ENCODE data around the gene XPR1.
A peak's percentile ranks its signal among the peaks of the same experiment; 100 is the strongest.

The XPR1 gene

DNA sequence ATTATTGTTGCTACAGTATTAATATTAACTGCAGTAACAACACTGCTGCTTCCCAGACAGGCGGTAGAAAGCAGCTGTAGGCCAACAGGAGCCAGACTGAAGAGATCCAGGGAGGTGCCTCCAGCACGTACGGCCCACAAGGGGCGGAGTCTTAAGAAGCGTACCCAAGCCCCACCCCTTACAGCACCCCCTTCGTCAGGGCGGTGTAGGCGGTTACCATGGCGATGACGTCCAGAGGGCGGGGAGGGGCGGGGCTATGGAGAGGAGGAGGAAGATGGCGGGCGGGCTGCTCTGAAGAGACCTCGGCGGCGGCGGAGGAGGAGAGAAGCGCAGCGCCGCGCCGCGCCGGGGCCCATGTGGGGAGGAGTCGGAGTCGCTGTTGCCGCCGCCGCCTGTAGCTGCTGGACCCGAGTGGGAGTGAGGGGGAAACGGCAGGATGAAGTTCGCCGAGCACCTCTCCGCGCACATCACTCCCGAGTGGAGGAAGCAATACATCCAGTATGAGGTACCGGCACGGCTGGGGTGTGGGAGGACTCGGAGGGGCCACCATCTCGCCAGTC is at the start of gene XPR1:
Gene XPR1, plus strand, starts transcription at position 257 of the 560 bp plus-strand sequence. Its CDS starts 180 bp downstream, at position 437.
- peak; percentile 92 to 97 (median 95) for DNase-seq

DNA sequence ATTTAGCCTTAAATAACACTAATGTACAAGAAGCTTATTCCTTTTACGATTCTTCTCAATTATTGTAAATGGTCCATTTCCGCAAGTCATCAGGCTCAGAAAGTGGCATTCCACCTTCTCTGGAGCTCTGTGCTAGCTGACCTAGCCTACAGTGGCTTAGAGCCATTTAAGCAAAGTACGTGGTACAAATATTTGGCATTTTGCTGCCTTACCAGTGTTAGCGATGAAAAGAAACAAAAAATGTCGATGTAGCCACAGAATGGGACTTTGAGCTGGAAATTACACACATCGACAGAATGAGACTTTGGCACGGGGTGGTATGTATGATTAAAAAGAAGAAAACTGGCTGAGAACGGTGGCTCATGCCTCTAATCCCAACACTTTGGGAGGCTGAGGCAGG is 47.0 kb upstream of the XPR1 start:
- DNase-seq: no peak

DNA sequence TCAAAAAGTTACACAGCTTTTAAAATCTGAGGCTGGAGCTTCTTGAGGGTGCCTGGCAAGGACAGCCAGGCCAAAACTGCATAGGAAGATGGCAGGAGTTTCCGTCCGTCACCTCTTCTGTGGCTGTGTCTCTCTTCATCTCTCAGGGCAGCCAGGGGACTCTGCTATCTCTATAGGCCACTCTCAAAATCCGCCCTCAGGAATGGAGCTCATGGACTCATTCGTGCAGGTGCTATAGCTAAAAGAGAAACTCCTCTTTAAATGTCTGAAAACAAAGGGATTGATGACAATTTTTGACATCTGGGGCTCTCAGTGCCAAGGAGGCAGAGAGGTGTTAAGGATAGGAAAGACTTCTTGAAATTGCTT is 45.8 kb upstream of the XPR1 start:
- DNase-seq: no peak

DNA sequence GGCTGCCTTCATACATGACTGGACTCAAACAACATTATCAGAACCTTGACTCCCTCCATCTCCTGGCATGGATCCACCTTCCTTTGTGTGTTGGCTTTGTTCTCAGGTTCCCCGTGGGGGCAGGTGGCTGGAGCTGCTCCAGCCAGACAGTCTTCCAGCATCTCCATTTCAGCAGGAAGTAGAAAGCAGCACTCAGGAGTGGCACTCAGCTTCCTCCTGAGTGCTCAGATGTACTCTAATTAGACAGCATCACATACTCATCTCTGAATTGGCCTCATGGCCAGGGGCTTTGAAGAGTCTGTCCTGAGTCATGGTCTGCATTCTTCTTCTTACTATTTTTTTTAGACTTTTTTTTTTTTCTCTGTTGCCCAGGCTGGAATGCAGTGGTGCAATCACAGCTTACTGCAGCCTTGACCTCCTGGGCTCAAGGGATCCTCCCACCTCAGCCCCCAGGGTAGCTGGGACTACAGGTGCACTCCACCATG is 45.1 kb upstream of the XPR1 start:
- no peak for DNase-seq

DNA sequence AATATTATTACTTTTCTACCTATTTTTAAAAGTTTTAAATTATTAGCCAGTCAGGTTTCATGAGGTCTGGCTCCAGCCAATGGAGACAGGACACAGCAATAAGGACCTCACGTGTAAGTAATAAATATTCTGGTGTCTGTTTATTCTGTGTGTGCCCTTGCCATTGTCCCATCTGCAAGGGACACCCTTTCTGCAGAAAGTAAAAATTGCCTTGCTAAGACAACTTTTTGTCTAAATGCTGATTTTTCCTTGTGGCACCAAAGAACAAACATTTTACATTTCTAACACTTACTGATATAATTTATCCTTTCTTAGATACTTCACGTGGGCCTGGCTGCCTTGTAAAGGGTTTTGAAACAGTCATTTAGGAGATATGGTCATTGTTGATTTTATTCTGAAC is 43.7 kb upstream of the XPR1 start:
- DNase-seq: no peak

DNA sequence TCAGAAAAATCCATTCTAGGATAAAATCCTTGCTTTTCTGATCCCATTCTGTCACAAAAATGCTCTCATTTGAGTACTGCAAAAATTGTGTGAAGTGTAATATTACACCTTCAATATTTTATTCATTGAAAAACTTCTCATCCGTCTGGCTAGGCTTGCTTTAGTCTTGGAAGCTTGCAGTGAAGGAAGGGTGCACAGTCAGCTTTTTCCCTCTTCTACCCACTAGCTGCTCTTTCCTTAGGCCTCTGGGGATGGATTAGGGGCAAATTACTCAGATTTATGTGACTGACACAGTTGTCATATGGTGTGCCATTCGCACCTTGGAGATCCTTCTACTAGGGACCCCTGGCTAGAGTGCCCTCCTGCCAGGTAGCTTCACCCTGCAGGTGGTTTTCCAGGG is 40.9 kb upstream of the XPR1 start:
- no peak for DNase-seq

DNA sequence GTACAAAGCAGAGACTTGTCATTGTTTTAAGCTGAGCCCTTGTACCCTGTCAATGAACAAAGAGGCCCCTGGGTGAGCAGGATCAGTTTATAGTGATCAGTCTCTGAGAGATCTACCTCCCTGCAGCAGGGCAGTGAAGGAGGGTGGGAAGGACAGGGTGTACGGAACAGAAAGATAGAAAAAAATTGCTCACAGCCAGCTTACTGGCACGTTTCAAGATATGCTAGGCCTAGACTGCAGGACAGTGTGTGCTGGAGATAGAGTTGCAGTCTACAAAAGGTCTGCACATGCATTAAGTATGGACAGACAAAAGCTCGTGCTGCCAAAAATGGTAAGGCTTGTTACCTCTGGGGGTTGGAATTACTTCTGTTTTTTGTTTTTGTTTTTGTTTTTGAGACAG is 38.4 kb upstream of the XPR1 start:
- DNase-seq: no peak

DNA sequence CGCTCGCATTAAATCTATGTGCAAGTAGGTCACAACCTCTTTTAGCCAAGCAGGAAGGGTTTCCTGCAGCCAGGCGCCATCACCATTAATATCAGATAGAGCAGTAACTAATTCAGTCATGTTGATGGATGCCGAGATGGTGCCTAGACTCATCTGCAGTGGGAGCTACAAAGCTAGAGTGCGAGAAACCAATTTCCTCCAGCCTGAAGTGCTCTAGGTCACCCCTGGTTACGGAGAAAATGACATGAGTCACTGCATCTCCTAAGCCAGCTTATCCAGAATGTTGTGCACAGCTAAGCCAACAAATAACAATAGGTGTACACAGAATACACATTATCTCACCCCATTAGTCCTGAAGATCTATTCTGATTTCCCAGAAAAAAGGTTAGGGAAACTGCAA is 37.1 kb upstream of the XPR1 start:
- no peak for DNase-seq

DNA sequence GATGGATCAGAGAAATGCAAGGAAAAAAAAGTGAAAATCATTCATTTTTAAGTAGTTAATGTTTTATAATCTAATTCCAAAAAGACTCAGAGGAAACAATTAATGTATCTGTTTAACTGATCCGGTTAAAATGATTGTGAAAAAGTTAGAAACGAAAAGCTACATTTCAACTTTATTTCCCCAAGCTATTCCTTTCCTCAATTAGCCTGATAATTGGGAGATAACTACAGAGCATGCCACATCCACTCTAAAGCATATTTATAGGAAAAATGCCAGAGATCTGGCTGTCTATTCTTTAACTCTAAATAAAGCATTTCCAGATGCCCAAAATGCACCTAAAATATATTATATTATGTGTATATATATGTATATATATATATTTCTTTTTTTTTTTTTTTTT is 35.9 kb upstream of the XPR1 start:
- DNase-seq: no peak

DNA sequence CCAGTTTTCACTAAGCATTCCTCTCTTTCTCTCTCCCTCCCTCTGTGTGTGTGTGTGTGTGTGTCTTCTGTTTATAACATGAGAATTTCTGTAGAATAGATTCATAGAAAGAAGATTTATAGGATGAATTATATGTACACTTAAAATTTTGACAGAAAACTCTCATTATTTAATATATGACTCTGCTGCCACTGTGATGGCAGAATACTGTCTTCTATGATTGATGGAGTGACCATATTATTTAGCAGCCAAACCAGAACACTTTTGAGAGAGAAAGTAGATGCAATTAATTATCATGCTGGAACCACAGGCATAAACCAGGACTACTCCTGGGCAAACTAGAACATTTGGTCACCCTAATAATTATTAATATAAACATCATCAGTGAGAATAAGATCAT is 34.3 kb upstream of the XPR1 start:
- no peak for DNase-seq

DNA sequence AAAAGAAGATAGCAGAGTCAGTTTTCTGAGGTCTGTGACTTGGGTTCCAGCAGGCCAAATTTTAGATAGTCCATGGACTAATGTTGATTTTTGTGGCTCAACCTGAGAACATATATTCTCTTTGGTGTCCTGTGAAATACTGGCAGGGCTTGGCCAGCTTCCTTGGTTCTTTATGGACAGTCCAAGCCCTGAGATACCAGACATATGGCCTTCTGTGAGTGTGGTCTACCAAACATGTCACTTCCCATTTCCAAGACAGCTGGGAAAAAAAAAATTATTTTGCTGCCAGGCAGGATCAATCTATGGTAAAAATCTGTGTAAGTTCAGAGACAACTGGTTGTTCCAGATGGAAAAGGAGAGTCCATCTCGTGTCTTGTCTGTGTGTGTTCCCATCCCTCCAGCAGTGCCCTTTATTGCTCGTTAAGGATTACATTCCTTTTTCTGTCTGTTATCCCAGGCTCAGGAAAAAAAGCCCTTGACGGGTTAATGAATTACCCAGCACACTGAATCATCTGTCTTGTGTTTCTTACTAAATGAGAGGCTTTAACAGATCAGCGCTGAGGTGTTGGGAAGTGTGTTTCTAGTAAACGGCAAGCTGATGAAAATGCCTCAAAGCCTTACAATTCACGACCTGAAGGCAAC is 33.4 kb upstream of the XPR1 start:
- no peak for DNase-seq

DNA sequence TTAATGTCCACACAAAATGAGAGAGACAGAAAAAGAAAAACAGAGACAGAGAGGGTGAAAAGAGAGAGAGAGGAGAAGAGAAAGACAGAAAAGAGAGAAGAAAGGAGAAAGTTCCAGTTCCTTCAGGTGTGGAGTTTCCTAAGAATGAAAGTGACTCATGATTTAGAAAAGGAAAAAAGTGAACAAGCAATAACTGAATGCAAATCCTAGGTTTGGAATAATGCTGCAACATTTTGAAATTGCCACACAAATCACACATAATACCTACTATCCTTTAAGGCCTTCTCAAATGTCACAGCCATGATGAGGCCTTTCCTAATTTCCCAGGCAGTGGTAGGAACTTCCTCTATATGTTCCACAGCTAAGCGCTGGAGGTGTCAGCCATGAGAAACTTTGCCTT is 31.5 kb upstream of the XPR1 start:
- DNase-seq: no peak

DNA sequence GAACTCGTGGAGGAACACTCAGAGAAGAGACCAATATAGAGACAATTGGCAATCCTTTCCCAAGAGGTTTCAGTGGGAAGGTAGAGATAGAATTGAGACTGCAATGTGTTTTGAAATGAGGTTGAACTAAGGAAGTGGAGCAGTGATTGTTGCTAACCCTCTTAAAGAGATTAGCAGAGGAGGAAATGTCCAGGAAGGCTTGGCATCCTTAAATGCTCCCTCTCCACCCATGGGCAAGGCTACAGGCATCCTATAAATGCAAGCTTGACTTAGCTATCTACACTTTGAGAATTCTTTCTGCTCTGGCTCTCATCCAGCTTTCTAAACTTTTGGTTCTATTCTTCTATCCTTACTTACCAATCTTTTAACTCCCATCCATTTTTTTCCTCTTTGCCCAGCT is 30.3 kb upstream of the XPR1 start:
- no peak for DNase-seq

DNA sequence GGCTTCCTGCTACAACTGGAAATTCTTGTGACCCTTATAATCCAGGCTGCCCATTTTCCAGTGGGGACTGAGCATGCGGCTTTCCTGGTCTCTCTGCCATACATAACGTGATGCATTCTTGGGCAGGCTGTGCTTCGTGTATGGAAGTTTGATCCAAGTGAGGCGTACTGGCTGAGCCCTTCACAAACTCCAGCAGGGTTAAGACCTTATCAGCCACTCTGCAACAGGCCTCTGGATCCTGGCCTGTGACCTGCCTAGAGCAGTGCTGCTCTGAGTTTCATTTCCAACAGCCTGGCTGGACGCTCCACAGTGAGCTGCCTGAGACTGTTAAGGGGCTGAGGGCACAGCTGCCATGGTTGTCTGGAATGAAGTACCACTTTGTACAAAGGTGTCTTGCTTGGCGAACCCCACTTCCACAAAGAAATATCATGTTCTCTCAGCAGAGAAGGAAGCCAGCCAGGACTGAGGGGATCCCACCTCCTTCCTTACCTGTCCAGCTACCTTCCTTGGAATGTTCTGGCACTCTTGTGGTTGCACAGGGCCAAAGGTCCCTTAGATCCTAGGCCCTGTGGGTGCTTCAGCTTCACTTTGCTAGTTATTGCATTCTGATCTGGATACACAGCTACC is 28.5 kb upstream of the XPR1 start:
- DNase-seq: no peak

DNA sequence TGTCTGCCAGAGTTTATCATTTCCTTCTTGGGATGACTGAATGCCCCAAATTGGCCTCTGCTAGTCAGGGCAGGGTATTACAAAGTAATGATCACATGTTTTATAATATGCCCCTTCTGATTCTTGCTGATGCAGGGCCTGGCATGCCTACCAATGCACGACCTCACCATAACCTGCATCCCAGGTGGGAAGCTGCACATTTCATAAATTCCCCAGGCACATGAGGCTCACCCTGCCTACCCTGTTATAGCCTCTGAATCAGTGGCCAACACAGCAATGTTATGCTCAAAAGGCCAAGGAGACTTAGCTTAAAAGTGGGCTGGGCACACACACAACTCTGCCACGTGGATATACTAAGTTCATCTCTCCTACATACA is 28.0 kb upstream of the XPR1 start:
- no peak for DNase-seq

DNA sequence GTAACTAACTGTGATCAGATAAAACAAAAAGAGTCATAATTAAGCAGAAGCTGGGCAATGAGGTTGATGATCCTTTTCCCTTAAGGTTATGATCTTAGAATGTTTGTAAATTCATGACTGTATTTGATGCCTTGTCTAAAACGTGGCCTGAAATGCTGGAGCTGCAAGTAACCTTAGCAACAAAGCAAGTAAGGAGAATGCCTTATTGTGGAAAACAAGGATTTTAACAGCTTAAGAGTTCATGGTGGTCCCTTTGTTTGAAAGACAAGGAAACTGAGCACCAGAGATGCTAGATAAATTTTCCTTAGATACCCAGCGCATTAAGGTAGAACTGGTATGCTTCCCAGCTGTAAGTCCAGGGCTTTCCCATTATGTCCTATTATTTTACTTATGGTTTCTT is 25.7 kb upstream of the XPR1 start:
- DNase-seq: no peak

DNA sequence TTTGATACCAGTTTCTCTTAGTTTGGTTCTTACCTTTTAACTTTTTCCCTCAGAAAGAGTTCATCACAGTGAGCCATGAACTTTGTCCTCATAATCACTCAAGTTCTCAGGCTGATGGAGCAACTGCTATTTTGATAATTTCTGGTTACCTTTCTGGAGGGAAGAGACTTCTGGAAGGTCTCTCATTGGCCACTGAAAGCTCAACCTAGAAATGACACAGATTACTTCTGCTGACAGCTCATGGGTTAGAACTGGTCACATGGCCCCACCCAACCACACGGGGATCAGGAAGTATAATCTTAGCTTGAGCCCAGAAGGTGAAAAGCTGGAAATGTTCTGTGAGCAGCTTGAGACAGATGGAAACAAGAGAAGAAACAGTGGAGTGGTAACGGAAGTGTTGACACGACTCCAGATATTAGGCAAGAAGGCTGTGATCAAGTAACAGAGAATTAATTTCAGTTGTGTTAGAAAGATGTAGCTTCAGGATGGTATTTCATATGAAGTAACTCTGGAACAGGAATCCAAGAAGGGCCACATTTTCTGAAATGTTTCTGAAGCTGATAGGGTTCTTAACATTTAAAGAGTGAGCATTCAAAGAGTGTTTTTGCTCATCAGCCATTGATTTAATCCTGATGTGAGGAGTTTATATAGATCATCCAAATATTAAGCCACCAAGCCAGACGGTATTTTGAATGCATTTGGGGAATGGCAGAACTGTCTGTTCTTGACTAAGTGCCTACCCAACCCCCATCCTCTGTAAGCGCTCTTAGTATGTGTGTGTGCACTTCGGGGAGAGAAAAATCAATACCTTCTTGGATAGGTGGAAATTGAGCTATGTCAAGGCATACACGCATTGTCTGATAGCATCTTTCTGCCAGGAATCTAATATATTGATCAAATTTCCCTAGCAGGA is 21.9 kb upstream of the XPR1 start:
- no peak for DNase-seq

DNA sequence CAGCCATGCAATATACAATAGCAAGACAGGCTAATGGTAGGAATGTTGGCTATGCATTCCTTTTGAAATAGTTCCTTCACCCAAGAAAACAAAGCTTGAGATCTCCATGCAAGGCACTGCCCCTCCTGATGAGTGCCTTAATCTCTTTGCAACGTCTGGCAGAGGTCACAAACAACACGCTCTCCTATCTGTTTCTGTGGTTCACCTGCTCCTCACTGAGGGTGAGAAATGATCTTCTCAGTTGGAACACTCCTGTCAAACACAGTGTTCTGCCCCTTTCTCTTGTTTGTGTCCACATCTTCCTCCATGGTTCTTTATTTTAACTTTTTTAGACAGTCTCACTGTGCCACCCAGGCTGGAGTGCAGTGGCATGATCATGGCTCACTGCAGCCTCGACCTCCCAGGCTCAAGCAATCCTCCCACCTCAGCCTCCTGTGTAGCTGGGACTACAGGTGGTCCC is 21.2 kb upstream of the XPR1 start:
- no peak for DNase-seq

DNA sequence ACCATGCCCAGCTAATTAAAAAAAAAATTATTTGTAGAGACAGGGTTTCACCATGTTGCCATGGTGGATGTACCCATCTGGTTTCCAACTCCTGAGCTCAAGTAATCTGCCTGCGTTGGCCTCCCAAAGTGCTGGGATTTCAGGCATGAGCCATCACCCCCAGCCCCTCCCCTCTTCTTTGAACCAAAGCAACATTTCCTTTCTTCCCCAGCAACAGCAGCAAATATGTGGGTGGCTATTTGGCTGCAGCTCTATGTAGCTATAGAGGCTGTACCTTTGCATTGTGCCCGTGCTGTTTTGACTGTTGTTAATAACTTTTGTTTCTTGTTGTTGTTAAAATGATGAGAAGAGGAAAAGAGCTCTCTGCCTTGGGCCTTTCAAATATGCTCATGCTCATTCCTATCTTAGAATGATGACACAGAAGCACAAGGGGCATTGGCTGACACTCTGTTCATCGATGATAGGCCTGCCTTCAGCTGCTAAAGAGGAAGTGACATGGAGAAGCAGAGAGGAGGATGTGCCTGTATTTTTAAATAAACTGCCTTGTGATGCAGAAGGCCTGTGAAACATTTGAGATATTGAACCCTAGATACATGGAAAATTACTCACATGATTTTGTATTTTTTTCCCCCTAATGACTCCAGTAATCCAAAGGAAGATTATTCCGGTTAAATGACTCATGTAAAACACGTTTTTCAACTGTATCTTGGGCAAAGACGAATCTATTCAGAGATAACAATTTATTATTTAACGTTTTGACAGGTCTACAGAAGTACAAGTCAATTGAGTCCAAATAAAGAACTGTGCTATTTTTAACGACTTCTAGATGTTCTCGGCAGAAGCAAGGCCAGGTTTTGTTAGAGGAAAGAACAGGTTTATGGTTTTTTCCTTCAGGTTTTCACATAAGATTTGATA is 20.5 kb upstream of the XPR1 start:
- DNase-seq: no peak

DNA sequence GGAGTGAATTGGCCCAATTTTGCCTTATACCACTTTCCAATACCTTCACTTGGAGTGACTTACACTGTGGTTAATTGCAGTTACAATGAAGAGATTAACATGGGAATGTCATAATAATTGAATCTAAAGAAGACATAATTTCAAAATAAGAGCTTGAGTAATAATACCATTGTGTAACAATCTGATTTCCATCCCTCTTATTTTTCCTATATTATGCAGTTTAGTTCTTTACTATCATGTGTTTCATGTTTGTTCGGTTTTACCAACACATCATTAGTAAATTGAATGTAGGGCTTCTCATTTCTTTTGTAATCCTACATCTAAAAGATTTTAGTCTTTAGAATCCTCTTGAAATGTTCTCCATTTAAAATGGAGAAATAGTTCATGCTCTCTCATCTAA is 19.2 kb upstream of the XPR1 start:
- DNase-seq: no peak

DNA sequence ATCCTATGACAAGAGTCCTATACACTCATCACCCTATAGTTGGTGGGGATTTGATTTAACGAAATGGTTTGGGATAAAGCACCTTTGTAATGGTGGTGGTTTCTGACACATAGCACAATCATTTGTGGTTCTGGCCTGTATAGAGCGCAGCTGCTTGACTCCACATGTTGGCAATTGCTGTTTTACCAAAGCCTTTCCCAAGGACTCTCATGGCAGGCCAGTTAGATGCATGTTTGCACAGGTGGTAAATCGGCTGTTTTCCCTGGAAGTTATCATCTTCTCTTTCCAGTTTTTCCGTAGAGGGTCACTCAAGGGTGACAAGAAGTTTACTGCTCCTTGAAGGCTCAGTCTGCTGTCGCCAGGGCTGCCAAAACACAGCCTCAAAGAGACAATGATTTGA is 17.1 kb upstream of the XPR1 start:
- DNase-seq: no peak

DNA sequence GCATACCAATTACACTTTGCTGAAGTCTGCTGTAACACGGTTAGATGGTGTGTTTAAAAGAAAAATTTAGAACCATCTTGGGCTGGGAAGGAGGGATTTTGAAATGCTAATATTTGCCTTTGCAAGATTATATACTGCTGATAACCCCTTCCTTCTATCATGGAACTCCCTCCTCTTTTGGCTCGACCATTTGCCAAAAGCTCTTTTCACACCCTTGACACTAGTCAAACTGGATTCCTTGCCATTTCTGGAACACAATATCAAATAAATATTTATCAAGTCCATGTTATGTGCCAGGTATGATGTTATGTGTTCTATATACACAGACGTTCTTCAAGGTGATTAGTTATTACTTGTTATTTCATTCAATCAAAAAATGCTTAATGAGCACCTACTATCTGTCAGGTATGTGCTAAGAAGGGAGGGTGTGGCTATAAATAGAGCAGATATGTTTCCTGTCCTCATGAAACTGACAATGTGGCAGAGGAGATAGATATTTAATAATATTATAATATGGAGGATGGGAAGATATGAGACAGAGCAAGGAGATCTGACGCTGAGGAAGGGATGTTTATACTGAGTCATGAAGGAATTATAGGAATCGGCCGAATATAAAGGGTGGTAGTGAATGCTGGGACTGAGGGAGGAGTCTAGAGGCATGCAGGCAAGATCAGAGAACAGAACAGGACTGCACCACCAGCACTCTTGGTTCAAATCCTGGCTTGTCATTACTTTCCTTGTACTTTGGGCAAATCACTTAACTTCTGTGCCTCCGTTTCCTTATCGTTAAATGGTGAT is 16.1 kb upstream of the XPR1 start:
- DNase-seq: no peak
